ENCODE measurements around the gene TMEM69.
"Not testable (repeated sequence)": the region's sequence is repeated elsewhere in the genome, so short reads cannot be mapped to it uniquely, and the experiment has no call there.

Gene TMEM69, protein sequence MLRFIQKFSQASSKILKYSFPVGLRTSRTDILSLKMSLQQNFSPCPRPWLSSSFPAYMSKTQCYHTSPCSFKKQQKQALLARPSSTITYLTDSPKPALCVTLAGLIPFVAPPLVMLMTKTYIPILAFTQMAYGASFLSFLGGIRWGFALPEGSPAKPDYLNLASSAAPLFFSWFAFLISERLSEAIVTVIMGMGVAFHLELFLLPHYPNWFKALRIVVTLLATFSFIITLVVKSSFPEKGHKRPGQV

DNA sequence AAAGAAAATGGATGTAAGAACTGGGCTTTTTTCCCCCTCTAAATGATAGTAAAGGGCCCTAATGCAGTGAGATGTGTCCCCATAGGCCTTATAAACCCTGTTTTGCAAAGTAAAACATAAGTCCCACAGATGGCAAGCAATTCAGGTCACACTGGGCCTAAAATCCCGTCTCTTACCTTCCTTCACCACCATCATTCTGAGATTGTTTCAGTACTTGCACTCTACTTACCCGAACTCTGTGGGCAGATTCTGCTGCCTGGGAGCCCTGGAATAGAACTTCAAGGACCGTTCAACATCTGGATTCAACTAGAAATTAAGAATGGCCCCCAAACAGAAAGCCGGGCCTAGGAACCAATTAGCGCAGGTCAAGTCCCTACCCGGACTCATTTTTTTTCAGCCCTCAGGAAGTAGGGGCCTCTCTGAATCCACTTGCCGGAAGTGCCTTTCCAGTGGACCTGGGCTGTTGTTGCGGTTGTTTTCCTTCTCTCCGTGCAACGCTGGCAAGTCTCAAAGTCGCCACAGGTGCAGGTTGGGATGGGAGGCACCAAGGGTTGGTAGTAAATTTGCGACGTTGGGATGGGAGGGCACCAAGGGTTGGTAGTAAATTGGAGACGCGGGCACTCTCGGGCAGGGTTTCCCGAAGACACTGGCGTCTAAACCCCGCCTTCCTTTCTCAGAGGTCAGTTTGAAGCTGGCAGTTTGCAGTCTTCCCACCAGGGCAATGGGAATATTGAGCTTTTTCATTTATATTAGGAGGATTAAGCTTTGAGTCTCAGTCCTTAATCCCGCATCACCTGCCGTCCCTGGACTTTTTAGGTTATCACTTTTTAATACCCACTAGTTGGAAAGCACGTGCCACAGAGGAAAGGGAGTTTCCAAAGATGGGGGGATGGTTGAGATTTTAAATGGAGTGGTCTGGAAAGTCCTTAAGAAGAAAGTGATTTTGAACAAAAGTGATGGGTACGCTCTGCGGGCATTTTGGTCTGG lies at the start of gene TMEM69:
TSS of gene TMEM69 (plus strand) at position 428 of the 987 bp plus-strand sequence. CDS start 2,888 bp downstream, outside the sequence.
- peak; percentile 86 for DNase-seq (ENCODE audit: low spot score)

DNA sequence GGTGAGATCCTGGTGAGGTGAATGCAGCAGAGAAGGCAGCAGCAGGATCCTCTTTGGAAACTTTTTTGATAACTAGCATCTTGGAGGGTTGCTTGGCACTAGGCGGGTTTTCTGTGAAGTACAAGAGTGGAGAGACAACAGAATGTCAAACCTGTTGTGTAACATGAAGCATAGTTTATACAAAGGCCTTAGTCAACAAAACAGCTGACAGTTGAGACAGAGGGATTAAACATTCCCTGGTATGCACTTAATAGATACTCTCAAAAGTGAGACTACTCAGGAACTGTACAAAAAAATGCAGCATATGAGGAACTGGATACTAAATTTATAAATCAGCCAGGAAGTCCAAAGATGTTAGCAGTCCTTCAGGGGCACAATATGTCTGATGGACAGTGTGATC lies 47.7 kb upstream of the TMEM69 start:
- DNase-seq (ENCODE audit: low spot score): no peak

DNA sequence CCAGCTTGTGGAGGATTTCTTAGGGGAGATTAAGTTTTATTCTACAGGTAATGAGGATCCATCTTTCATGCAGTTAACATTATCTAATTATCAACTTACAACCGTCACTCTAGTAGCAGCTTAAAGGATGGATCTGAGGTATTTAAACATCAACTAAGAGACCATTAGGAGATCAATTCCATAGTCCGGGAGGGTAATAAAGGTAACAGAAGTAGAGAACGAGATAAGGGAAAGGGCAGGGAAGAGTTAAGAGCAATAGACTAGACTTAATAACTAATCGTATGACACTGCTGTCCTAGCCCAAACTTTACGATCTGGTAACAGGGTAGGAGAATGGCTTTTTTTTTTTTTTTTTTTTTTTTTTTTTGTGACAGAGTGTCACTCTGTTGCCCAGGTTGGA lies 44.7 kb upstream of the TMEM69 start:
- no peak for DNase-seq (ENCODE audit: low spot score)

DNA sequence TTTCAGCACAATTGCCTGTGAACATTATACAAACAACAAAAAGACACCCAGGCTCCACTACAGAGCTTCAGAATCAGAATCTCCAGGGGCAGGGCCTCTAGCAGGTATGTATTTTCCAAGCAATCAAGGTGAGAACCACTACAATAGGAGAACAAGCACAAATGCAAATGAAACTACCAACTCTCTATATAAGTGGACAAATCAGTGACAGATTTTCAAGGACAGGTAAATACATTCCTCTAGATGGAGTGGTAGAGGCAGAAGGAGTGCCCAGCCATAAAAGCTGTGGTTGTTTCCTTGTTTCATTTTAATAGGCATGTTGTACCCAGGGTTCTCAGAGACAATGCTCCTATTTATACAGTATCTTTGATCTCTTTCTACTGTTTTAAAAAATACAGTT lies 44.0 kb upstream of the TMEM69 start:
- no peak for DNase-seq (ENCODE audit: low spot score)

DNA sequence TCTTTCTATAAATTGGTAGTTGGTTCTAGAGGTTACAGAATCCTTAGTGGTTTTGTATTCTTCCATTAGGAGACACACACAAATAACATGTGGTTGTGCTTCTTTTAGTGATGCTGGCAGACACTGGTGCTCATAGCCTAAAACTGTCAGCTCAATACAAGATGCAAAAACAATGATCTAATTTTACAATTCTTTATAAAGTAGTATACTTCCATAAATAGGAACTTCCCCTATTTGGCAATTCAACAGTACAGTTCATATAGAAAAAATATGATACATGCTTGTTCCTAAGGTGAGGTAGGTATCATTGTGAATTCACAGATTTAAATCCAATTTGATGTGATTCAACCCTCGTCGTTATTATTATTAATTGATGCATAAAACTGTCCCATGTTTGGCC lies 43.3 kb upstream of the TMEM69 start:
- DNase-seq (ENCODE audit: low spot score): no peak

DNA sequence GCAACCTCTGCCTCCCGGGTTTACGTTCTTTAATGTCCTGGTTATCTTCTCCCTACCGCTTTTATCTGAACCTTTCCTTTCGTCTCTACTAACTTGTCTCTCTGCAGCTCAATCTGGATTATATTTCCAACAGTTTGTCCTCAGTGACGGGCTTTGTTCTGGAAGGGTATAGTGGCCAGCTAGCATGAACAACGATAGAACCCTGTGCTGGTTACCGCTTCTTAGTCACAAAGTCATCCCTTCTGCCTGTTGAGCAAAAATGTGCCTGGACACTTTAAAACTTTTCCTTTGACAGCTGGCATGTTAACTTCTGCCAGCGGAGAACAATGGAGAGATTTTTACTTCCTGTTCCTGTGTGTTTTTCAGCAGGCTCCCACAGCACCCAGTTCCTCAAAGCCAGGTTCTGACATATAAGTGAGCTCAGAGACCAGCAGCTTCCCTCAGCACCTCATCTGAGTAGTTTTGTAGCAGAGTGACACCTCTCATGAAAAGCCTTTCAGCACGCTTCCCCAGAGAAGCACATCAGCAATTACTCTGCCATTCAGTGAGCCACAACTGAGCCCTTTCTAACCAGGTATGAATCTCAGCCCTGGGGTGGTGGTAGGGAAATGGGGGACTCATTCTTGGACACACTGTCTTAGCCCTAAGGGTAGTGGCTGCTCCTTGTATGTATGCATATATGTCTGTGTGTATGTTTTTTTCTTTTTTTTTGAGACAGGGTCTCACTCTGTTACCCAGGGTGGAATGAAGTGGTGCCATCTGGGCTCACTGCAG lies 40.5 kb upstream of the TMEM69 start:
- no peak for DNase-seq (ENCODE audit: low spot score)

DNA sequence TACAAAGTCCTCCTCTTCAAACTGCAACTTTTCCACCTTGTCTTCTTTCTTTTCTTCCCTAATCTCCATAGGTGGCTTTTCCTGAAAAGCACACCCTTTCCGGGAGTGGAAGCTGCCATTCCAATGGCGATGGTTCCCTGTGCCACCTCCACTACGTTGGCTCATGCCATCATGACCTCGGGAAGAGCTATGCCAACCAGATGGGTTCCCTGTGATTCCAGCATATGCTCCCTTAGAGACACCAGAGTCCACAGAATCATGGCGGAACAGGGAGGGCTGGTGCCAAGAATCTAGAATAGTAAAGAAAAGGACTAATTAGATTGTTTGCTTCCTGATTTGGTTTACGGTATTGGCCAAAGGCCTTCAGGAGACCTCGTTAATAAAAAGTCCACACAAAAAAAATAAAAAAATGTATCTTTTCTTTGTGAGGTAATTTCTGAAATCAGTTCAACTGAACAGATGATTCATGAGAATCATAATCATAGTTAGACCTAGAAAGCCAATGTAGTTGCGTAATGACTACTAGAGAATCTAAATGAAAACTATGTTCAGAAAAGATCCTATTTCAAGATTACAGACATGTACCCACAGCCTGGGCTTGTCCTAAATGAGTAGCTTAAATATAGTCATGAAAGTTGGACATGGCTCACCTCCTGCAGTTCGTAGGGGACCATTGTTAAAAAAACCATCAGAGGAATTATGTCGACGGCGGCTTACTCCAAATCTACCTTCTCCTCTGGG lies 33.3 kb upstream of the TMEM69 start:
- no peak for DNase-seq (ENCODE audit: low spot score)

DNA sequence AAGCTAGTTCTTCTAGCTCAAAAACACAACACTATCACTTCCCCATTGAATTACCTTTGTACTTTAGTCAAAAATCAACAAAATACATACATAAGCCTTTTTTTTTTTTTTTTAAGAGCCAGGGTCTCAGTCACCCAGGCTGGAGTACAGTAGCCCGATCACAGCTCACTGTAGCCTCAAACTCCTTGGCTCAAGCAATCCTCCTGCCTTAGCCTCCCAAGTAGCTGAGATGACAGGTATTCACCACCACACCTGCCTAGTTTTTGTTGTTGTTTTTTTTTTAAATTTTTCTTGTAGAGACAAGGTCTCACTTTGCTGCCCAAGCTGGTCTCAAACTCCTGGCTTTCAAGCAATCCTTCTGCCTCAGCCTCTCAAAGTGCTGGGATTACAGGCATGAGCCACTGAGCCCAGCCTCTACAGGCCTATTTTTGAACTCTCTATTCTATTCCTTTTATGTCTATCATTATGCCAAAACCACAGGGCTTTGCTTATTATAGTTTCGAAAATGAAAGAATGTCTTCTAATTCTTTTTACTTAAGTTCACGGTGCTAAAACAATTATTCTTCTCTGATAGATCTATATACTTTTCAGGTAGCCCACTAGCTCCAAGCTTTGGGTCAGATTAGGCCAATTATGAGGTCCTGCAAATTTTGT lies 31.3 kb upstream of the TMEM69 start:
- DNase-seq (ENCODE audit: low spot score): no peak

DNA sequence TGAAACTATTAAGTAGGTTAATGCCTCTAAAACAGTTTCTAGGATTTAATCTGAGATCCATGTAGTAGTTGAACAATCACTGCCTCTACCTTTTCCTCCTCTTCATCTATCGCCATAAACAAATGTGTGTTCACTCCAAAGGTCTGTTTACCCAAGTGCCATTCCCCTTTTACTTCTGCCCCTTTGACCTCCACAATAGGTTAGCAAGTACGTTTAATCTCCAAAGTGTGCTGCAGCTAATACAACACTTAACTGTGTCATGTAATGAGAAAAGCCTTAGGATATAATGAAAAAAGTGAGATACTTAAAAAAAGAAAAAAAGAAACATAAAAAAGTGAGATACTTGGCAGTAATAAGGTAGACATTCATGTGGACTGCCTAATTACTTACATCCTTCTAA lies 29.8 kb upstream of the TMEM69 start:
- no peak for DNase-seq (ENCODE audit: low spot score)

DNA sequence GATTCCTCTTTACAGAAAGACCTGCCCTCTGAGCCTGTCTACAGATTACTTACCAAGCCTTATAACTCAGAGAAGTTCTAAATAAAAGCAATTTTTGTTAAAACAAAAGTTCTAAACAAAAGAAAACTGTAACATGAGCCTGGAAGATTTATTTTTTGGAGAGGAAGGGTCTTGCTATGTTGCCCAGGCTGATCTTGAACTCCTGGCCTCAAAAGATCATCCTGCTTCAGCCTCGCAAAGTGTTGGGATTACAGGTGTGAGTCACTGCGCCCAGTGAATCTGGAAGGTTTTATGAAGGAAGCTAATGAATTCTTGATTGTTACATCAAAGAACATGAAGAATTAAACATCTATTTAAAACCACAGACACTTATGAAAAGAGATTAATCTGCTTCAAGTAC lies 28.8 kb upstream of the TMEM69 start:
- DNase-seq (ENCODE audit: low spot score): no peak

DNA sequence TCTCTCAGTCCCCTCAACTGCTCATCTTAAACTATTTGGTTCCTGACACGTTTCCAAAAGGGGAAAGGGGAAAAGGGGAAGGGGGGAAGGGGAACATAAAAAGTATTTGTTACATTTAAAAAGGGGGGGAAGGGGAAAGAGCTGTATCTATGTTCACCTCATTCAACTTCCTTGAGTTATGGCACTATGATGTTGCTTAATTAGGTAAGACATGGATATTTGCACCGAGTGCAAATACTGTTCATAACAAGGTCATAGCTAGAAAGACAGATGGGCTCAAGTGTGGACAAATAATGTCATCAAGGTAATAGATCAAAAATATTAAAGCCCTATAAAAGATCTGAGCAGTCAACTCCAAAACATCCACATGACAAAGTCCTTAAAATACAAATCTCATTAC lies 27.6 kb upstream of the TMEM69 start:
- DNase-seq (ENCODE audit: low spot score): no peak

DNA sequence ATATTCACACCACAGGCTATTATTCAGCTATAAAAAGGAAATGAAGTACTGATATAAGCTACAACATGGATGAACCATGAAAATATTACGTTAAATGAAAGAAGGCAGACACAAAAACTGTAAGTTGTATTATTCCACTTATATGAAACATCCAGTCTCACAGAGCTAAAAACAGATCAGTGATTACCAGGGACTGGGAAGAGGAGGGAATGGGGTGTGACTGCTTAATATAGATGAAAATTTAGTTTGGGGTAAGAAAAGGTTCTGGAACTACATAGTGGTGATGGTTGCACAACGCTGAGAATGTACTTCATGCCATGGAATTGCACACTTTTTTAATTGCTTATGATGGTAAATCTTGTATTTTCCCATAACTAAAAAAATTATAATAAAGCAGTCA lies 21.1 kb upstream of the TMEM69 start:
- DNase-seq (ENCODE audit: low spot score): no peak

DNA sequence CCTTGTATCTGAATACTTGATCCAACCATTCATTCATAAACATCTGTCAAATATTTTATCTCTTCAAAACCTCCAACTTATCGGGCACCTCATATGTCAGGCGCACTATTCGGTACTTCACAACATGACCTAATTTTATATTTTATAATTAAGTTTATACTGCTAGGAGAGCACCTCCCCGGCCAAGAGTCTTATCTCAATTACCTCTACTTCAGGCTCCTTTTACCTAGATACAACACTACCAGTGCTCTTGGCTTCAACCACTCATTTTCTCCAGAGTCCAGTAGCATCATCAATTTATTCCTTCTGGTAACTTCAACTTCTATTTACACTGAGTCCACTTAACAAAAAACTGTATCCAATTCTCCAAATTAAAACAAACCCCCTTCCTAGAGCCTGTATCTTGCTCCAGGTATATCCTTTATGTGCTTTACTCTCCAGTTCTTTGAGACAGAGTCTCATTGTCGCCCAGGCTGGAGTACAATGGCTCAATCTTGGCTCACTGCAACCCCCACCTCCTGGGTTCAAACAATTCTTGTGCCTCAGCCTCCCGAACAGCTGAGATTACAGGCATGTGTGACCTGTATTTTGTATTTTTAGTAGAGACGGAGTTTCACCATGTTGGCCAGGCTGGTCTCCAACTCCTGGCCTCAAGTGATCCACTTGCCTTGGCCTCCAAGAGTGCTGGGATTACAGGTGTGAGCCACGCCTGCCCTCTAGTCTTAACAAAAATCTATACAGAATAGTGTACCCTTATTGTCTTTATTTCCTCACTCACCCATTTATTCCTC lies 20.5 kb upstream of the TMEM69 start:
- DNase-seq (ENCODE audit: low spot score): no peak

DNA sequence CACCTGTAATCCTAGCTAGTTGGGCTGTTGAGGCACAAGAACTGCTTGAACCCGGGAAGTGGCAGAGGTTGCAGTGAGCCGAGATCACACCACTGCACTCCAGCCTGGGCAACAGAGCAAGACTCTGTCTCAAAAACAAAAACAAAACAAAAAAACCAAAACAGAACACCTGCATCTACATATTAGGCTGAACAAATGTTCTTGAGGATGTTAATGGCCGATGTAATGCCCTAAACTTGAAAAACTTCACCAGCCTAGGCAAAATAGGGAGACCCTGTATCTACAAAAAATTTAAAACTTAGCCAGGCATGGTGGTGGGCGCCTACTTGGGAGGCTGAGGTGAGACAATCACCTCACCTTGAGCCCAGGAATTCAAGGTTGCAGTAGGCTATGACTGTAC lies 19.5 kb upstream of the TMEM69 start:
- no peak for DNase-seq (ENCODE audit: low spot score)

DNA sequence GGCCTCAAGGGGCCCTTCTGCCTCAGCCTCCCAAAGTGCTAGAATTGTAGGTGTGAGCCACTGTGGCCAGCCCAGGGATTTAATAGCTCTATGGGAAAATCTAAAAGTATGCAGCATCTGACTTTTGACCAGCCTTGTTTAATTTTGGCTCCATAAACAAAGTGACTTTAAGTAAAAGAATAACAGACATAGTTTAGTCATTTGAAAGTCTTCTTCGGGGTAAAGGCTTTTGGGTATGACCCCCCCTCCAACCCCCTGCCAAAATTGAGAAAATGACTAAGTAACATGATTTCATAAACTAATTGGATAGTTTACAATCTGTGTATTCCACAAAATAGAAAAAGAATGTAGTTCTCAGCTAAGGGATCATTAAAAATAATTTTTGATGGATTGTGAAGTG lies 18.6 kb upstream of the TMEM69 start:
- DNase-seq (ENCODE audit: low spot score): no peak

DNA sequence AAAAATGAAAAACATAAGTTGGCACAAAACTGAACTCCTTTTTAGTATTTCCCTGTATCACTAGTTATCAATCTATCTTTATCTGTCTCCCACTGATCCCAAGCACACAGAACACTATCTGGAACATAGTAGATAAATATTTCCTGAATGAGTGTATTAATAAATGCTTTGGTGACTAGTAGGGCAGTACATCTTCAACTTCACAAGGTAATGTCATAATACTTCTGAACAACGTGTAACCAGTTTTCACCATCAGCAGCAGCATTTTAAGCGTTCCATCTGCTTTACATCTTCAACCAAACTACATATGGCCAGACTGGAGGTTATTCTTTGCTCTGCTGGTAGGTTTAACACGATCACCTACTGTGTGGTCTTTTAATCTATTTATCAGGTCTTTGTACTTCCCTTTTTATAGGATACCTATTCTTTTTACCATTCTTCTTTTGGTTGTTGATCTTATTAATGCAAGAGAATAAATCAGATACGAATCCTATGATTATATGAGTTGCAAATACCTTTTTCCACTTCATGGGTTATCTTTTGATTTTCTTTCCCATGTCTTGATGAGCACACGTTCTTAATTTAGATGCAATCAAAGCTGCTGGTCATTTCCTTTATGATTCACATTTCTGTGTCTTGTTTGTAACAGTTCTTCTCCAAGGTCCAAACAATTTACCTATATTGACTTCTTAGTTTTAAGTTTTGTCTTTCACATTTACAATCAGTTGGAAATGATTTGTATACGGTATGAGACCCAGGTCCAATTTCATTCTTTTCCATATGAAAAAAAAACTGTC lies 17.9 kb upstream of the TMEM69 start:
- DNase-seq (ENCODE audit: low spot score): no peak

DNA sequence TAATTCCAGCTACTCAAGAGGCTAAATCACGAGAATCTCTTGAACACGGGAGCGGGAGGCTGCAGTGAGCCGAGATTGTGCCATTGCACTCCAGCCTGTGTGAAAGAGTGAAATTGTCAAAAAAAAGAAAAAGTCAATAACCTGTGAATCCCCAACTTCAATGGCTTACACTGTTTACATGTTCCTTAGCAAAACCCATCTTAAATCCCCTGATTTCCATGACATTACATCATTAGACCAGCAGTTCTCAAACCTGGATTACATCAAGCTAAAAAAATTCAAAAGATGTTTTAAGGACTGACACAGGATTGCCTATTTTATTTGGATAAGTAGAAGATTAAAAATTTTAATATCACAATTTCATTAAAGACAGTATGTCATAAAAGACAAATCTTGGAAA lies 14.0 kb upstream of the TMEM69 start:
- no peak for DNase-seq (ENCODE audit: low spot score)

DNA sequence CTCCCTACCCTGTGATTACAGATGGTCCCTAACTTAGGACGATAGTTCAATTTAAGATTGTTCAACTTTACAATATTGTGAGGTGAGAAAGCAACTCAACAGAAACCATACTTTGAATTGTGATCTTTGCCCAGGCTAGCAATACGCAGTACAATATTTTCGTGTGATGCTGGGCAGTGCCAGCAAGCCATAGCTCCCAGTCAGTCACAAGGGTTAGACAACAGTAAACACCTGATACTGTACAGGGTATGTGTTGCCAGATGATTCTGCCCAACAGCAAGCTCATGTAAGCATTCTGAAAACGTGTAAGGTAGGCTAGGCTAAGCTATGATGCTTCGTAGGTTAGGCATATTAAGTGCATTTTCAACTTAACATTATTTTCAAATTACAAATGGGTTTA lies 13.5 kb upstream of the TMEM69 start:
- DNase-seq (ENCODE audit: low spot score): no peak

DNA sequence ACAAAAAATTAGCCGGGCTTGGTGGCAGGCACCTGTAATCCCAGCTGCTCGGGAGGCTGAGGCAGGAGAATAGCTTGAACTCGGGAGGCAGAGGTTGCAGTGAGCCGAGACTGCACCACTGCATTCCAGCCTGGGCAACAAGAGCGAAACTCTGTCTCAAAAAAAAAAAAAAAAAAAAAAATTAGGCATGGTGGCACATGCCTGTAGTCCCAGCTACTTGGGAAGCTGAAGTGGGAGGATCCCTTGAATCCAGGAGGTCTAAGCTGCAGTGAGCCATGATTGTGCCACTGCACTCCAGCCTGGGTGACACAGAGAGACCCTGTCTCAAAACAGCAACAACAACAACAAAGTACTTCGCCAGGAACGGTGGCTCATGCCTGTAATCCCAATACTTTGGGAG lies 11.4 kb upstream of the TMEM69 start:
- not testable (repeated sequence) for DNase-seq (ENCODE audit: low spot score)
